Cerebellar cortex (tissue), 1 donor: ENCODE data around the gene PMVK.
"Not testable (repeated sequence)": the region's sequence is repeated elsewhere in the genome, so short reads cannot be mapped to it uniquely, and the experiment has no call there.

Source experiments
- DNase-seq: peaks from one replicate; pipeline ENCODE4 v3.0.0-alpha.2; 2015; ENCODE audit warnings: low spot score

PMVK gene

DNA sequence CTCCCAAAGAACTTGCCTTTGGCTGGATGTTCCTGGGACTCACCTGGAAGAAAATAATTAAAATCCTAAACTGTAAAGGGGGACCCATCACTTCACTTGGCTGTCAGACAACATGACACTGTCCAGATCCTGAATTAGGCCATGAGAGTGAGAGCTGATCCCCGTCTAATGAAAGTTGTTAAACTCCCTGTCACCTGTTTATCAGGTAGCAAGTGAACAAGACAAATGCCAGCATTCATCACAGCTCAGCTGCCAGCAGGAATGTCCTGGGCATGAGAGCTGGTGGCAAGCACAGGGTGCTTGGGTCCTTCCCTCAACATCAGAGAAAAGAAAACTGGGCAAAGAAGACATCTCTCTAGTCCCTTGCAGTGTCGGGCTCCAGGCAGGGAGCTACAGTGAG lies 23.8 kb downstream of the PMVK start:
- no peak for DNase-seq

DNA sequence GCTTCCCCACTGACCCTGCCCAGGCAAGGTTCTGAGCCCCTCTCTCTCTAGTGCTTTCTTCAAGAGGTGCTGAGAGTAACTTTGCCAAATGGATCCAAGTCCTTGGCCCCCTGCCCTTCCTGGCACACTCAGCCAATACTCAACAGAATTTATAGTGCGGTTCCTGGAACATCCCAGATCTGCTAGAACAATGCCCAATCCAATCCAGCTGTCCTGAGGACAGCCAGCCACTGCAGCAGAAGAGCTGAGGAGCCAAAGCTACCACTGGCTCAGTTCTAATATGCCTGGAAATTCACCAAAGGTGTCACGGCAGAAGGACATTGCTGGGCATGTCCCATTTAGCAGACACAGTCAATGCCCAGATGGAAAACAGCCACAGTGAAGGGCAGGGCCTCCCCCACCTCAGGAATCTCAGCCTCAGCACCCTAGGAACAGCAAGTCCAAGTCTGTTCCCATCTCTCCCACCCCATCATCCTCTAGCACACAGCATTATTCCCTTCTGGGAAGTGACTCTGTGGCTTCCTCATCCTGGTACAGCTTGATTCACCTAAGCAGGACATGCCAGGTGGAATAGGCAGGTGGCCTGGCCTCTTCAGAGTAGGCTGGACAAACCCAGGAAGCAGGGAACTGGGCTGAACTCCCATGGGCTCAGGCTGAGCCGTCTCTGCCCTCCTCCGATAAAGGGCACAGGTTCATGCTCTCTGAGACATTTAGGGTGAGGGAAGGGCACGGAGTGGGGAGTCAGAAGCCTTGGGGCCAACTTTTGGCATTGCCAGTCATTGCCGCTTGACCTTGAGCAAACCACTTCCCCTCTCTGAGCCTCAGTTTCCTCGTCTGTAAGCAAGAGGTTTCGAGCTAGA lies 24.6 kb downstream of the PMVK start:
- no peak for DNase-seq

DNA sequence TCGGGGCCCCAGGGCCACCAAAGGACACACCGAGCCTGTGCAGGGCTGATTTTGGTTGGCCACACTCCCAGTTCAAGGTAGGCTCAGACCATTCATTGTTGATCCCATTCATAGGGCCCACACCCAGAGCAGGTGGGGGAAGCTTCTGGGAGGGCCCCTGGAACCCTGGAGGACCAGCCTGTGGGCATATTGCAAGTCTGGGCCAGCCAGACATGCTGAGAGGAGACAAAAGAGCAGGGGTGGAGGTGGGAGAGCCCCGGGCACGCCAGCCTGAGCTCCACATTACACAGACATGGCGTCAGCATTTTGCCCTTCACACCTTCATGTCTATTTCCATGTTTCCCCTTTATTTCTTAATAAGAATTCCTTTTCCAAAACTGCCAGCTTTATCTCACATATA lies 25.7 kb downstream of the PMVK start:
- DNase-seq = no peak

DNA sequence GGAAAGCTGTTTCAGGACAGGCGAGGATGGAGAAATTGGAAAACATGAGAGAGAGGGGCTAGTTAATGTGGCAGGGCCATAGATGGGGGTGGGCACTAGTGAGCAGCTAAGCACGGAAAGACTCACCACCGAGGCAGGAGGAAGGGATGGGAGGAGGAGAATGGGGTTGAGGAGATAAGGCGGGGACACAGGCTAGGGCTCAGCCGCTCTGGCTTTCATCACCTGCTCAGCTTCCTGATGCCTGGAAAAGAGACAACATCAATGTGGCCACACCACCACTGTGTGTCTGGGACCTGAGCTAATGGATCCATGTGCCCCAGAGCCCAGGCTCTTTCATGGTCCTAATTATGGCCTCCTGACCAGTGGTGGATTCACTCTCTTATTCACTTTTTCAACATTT lies 27.6 kb downstream of the PMVK start:
- DNase-seq = no peak

DNA sequence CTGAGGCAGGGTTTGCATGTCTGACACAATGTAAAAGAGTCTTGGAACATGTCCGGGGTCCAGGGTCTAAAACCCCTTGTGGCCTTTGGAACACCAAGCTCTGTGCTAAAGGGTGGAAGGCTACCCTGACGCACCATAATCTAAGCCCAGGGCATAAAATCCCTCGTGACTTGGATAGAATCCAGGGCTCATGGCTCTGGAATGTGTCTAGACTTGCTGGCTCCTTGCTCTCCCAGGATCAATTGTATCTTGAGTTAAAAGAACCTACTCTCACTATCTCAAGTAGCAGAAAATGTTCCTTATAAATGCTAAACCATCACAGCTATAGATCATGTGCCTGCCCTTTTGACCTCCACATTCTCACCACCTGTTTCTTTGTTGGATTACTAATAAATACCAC lies 28.4 kb downstream of the PMVK start:
- DNase-seq = not testable (repeated sequence)

DNA sequence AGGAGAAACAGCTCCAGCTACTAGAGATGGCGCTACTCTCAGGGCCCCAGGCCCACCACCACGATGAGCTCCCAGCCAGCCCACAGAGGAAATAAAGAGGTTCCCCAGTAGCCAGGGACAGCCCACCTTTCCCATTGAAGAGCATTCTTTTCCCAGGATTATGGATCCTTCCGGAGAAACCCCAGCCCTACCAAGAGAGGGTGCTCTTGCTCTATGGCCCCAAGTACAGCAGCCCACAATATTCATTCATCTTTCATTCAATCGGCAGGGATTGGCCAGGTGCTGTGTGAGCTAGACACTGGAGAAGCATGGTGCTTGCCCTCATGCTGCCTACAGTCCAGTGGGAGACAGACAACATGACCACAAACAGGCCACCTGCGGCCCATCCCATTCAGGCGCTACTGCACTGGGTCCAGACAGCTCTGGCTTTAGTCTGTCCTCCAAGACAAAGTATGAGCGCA lies 29.9 kb downstream of the PMVK start:
- DNase-seq = peak; percentile 31

DNA sequence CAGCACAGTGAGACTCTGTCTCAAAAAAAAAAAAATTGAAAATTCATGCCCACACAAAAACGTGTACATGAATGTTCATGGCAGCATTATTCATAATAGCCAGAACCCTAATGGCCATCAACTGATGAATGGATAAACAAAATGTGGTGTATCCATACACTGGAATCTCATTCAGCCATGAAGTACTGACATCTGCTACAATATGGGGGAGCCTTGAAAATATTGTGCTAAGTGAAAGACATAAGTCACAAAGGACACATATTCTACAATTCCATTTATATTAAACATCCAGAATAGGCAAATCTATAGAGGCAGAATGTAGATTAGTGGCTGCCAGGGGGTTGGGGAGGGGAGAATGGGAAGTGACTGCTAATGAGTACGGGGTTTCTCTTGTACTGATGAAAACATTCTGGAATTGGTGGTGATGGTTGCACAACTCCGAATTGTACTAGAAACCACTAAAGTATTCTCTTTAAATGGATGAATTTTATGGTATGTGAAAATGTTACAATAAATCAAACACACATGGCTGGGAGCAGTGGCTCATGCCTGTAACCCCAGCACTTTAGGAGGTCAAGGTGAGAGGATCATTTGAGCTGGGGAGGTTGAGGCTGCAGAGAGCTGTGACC lies 33.5 kb downstream of the PMVK start:
- DNase-seq = no peak

DNA sequence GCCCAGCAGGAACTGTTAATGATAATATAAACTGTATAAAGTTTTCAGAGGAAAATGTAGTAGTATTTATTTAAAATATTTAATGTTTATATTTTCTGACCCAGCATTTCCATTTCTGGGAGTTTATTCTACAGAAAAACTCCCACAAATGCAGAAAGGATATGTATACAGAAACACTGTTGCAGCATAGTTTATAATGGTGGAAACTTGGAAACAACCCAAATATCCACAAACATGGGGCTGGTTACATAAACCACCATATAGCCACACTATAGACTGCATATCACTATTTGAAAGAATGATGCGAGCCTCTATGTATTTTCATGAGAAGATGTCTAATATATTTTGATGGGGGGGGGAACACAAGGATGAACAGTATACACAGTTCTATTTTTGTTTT lies 34.9 kb downstream of the PMVK start:
- no peak for DNase-seq

DNA sequence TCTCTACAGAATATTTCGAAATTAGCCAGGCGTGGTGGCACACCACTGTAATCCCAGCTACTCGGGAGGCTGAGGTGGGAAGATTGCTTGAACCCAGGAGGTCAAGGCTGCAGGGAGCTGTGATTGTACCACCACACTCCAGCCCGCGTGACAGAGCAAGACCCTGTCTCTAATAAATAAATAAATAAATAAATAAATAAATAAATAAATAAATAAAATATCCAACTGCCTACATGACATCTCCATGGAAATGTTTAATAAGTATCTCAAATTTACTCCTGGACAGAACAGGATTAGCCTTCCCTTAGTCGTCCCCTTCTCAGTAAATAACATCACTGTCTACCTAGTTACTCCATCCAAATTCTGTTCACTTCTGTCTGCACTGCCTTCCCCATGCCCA lies 37.5 kb downstream of the PMVK start:
- DNase-seq = no peak

DNA sequence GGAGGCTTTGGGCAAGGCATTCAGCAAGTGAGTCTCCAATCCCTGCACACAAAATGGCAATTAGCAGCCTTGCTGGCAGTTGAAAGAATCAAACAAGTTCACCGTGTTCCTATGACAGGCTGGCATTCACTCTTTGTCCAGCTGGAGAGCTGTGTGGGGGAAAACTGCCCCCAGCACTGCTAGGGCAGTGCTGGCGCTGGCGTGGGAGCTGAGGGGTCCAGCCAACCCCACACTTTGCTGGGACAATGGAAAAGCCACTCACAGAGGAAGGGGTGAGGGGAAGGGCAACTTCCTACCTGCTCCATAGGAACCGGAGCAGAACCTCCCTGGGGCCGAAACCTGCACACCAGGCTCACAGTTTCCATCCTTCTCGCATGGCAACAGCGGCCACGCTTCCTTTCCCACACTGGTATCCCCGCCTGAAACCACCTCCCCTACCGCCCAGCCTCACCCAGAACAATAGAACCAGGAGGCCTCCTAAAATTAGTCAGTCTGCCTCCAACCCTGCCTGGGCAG lies 39.7 kb downstream of the PMVK start:
- DNase-seq = no peak

DNA sequence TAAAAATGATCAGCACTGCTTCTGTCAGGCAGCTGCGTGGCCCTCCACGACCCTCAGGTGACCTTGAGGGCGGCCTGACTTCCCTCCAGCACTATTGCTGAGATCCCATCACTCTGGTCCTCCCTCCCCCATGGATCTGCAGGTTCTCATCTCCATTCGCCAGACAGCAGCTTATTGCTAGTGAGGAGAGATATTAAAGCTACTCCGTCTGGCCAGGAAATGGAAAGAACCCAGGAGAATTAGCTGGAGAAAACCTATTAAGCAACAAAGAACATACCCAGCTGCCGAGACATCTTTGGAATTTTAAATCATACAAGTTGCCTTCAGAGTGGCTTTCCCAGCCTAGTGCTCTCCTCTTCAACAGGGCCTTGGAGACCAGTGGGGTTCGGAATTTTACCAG lies 40.7 kb downstream of the PMVK start:
- DNase-seq = no peak

DNA sequence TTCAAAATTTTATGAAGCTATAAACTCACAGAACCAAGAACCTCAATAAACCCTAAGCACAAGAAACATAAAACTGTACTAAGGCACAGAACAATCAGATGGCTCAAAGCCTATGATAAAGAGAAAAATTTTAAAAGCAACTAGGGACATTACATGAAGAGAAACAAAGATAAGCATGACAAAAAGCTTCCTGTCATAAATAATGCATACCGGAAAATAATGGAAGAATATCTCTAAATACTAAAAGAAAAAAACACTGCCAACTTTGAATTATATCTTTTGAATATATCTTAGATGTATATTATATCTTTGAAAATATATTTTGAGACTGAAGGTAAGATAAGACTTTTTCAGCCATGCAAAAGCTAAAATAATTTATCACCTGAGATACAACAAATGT lies 45.1 kb downstream of the PMVK start:
- no peak for DNase-seq

DNA sequence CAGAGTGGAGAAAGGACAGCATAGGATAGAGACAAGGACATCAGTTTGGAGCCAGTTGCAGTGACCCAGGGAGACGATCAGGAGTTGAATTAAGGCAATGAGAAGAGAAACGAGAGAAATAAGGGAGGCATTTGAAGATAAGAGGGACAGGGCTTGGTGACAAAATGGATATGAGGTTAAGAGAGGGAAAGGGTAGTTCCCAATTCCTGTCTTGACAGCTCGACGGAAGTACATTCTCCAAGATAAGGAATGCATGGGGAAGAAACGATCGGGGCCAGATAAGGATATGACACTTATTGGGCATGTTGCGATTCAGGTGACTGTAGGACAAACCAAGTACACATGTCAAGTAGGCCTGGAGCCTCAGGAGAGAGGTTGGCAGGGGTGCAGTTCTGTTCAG lies 47.8 kb downstream of the PMVK start:
- no peak for DNase-seq

DNA sequence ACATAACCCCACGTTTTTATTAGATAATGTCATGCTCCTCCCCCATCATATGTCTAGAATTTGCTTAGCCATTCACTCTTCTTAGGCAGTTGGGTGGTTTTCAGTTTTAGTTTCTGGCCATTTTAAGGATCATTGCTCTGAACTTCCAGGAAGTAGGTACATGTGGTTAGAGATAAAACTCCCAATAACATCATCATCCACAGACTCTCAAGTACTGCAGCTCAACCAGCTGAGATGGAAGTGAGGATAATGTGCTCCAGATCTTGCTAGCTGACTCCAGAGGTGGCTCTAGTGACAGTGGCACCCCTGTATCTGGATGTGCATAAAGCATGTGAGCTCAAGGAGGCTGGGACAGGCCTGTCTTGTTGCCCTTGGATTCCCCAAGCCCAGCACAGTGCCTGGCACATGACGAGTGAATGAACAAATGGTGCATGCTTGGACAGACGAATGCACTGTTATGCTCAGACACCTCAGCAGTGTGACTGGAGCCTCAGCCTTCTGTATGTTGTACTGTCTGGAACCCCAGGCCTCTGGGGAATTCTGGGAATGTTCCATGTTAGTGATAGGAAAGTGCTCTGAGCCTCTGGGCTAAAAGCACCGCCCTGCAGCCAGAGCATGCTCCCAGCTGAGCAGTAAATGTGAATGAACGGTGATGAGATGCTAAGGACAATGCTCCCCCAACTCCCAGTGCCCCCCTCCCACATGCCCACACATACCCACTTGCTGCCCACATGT lies 50.1 kb downstream of the PMVK start:
- DNase-seq = no peak

DNA sequence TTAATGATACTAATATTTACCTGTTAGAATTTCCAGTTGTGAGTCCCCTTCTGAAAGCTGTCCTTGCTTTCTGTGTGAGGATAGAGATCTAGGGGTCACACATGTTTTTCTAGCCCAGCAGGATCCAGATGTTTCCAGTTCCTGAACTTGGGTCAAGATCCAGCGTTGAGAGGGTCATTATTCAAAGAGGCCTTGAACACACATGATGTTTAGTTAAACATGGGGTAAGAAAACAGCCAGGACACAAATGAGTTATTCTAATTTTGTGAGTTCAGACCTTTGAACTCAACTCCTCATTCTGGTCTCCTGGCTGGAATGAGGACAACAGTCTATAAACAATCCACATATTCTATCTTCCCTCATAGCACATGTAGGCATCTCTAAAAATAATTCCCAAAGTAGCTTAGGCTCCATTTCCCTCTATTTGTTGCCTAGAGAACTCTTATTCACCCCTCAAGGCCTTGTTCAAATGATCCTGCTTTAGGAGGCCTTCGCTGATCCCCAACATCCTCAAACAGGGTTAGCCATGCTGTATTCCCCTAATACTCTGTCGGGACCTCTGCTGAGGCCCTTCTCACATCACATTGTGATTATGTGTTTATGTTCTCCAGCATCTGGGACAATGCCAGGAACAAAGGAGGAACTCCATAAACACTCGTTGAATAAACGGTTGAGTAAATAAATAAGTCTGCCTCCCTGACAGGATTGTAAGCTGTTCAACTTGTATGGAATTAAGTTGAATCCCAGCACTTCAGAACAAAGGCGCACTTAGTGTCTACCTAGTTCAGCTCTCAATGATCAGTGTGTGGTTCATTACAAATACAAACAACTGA lies 51.4 kb downstream of the PMVK start:
- DNase-seq = no peak

DNA sequence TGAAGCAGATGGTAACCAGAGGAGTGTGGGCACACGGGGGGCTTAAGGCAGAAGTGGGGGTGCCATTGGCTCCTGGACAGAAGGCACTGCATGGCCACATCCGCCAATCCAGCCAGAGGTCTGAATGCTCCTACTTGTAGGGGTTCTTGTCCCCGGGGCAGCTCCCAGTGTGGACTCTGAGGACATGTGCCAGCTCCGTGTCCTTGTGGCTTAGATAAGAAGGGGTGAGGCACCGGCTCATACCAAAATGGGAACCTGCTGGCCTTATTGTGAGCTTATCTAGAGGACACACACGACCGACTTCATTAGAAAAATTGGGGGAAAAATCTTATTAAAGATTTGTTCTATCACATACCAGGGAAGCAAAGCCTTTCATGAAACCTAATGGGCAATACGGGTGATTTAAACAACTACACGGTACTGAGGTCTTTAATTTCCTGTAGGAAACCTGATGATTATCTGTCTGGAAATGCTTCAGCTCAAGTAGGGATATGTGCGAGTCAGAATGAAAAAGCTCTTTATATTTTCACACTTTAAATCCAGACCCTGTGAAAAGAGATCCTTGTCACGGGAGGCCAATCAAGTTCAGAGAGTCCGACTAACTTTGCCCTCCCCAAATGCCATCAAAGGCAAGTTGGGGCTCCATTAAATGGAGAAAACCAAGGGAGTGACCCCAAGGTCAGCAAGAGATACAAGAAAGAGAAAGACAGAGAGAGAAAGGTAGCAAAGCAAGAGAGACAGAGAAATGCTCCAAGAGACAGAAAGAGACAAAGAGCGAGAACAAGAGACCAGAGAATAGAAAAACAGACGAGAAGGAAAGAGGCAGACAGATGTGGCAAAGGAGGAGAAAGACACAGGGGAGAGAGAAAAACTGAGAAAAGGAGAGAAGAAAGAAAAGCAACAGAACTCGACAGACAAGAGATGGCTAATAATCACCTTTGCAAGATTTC lies 52.3 kb downstream of the PMVK start:
- DNase-seq = no peak

DNA sequence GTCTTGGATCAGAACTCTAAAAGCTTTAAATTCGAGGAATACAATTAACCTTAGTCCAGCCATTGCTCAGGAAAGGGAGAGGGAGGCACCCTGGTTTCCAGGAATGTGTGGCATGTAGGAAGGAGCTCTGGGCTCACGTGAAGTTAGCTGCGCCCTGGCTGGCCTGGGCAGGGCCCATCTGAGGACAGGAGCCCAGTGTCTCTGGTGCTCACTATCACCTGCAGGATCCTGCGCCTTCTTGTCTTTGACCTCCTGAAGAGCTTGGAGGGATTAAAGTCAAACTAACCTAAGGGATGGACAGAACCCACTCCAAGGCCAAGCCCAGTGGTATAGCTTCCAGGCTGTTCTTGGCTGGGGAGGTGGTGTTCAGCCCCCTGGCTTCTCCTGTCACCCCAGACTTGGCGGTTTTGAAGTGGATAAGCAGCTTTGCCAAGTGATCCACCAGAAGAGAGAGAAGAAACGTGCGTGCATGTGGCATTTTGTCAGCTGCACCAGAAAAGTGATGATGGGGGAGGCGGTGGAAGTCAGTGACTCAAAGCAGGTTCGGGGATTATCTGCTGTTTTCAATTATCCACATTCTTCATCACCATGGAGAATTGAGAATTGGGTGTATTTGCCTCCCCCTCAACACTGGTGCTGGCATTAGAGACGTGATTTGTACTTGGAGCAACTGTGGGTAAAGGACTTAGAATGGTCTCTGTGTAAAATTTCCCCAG lies 54.5 kb downstream of the PMVK start:
- no peak for DNase-seq

DNA sequence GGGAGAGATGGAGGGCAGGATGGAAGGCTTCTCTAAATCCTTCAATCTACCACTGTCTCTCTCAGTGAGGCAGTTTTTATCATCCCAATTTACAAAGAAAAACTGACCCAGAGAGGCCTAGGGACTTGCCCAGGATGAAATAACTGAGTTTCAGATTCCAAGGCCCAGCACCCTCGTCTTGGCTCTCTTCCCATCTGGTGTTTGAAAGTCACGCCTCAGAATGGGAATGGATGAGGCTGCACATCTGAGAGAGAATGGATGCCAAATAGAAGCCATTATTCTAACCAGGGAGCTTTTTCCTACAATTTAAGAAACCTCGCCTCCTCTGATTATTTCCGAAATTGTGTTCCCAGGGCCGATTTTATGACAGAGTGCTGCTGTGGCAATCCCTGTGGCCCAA lies 55.8 kb downstream of the PMVK start:
- DNase-seq = no peak

DNA sequence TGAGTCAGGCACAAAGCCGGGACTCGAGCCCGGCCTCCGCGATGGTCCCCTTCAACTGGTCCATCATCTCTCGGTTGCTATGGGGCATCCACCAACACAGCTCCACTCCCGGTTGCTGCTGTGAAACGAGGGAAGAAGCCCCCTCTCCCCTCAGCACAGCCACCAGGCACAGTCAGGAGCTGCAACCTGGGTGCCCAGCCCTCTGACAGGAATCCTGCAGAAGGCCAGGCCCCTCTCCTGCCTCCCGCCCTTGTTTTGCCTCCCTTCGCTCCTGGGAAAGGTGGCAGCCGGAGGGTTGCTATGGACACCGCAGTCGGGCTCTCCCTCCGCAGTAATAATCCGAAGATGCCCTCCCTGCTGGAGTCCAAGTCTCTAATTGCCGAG lies 57.5 kb downstream of the PMVK start:
- DNase-seq = no peak
